Heart right ventricle (tissue), 16 donors: ENCODE measurements around the gene VPS37D. TPM values are rescaled to one million over a fixed set of nuclear protein-coding genes. Genes with fewer than 3 reads are reported as not detected.

Source experiments
- ATAC-seq, 8 donors: fragments of 200-7000 bp; cut with Tn5 transposase; one replicate each; pipeline ENCODE4 v1.9.1; 2020; ENCODE audit warnings: mild to moderate bottlenecking in 8 of 8, moderate library complexity in 8 of 8, moderate number of reproducible peaks in 1 of 8
- DNase-seq, 2 donors: peaks; one replicate each; pipeline ENCODE4 v3.0.0-alpha.2; 2020
- H3K27ac ChIP-seq, 10 donors: fragments of 200-600 bp; sonication (generic) in 2 of 10; one replicate each; pipeline versions ENCODE4 v1.5.0 to v1.8.0; 2020 to 2022; ENCODE audit warnings: mild to moderate bottlenecking in 3 of 10
- H3K27me3 ChIP-seq, 7 donors: fragments of 200-600 bp; one replicate each; pipeline ENCODE4 v1.8.0; 2021 to 2022; ENCODE audit warnings: mild to moderate bottlenecking in 2 of 7
- H3K36me3 ChIP-seq, 9 donors: fragments of 200-600 bp; sonication (generic) in 1 of 9; one replicate each; pipeline versions ENCODE4 v1.5.0 to v1.8.0; 2020 to 2022; ENCODE audit warnings: mild to moderate bottlenecking in 2 of 9
- H3K4me1 ChIP-seq, 9 donors: fragments of 200-600 bp; sonication (generic) in 1 of 9; one replicate each; pipeline versions ENCODE4 v1.5.0 to v1.8.0; 2020 to 2022; ENCODE audit warnings: mild to moderate bottlenecking in 4 of 9
- H3K4me3 ChIP-seq, 10 donors: fragments of 200-600 bp; sonication (generic) in 2 of 10; one replicate each; pipeline versions ENCODE4 v1.5.0 to v1.8.0; 2020 to 2022; ENCODE audit warnings: mild to moderate bottlenecking in 7 of 10, moderate library complexity in 2 of 10
- H3K9me3 ChIP-seq, 11 donors: fragments of 200-600 bp in 10 of 11; sonication (generic) in 2 of 11; one replicate each; pipeline versions ENCODE4 v1.5.0 to v1.8.0; 2013 to 2022; ENCODE audit warnings: mild to moderate bottlenecking in 2 of 11, control low read depth in 1 of 11, moderate library complexity in 1 of 11
- WGBS, 2 donors: extraction: QIAGEN DNeasy Blood & Tissue Kit; methylation state at CpG; one replicate each; pipeline ENCODE4 v1.1.7; 2013; ENCODE audit warnings: inconsistent platforms in 1 of 2; 5-methylcytosine and 5-hydroxymethylcytosine counted together
- intact Hi-C, 10 donors: fragments of 100-400 bp; cut with DNase I; formaldehyde crosslinking; loops; one replicate each; pipeline versions ENCODE4 v1.11.1 to v1.14.2; 2022
- polyA plus RNA-seq, 2 donors: library from polyadenylated mRNA; stranded (reverse); fragments of 200-250 nt; gene quantifications; one replicate each; pipeline ENCODE4 v1.2.3, GENCODE V29; 2013
- total RNA-seq, 10 donors: library from RNA; stranded (reverse); fragmentation: NEBNext Ultra II Directional in 3 of 10; extraction: Animal tissue kit (Norgen Biotek cat#: 25700) in 3 of 10; gene quantifications; one replicate each; pipeline versions ENCODE4 v1.2.1 to v1.2.4, GENCODE V29; 2021 to 2023
- TF ChIP-seq, protein P1 (sequence below), 9 donors: fragments of 200-600 bp; sonication (generic) in 2 of 9; IDR thresholded peaks; one replicate each; pipeline versions ENCODE4 v1.5.0 to v1.8.0; 2021 to 2022; ENCODE audit warnings: antibody characterized with exemption in 9 of 9, mild to moderate bottlenecking in 5 of 9, moderate library complexity in 1 of 9
- donor health status: Arrhythmogenic right ventricular cardiomyopathy.
- donor health status: ischemic (EF 13 %, LVEDD 7.1; RV severe dilation, severe dysfunction).
- donor health status: healthy with polysubstance abuse.
- donor health status: DM: no; HTN: yes; CAD: no.
- donor health status: DM: no; HTN: no; CAD: no.
- donor health status: ischemic (EF 25% LVEDD 6.9; RV normal size, moderate dysfunction).
- donor health status: ischemic (EF 25% LVEDD 5.7; RV mildly dilated, moderate dysfunction).
- donor health status: healthy.
- donor health status: DM: yes; HTN: yes; CAD: no.
- donor health status: Ischemic cardiomyopathy.
- donor health status: ischemic (EF 35%, LVEDD 5.7; RV mildly dilated, moderate dysfunction).
- donor health status: nonischemic (EF 11% LVEDD 7.7; RV severe dilation, severe dysfunction).
- donor health status: DM: yes; HTN: yes; CAD: no.
- donor health status: PGD.
- donor health status: ischemic (EF 29% LVEDD 5.4; RV normal size, mild dysfunction).
- donor health status: nonischemic (EF 23%, LVEDD 6.1; RV moderate dilation, normal function).

VPS37D gene
- total and polyA plus RNA-seq, 12 donors, result 1.1 to 3.6 (median 2.1) TPM

DNA sequence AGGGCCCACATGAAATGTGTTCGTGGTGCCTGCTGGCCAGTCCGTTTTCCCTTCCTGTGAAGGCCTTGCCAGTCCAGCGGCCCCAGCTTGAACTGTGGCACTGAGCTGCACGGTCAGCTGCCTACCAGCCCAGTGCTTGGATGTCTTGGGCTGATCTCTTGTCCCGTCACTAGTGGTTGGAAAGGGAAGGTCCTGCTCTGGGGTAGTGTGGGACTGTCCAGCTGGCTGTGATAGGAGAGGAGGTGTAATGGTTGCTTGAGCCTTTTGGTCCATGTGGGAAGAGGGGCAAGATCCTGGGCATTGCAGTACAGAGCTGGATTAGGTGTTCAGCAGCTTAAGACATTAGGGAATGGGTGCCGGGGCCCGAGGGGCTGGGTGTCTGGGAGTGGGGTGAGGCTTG is 30.8 kb downstream of the VPS37D start:
- H3K9me3 ChIP-seq, result no peaks in the 10 kb centered on the region
- DNase-seq, result no peak
- TF ChIP-seq, protein P1, sequence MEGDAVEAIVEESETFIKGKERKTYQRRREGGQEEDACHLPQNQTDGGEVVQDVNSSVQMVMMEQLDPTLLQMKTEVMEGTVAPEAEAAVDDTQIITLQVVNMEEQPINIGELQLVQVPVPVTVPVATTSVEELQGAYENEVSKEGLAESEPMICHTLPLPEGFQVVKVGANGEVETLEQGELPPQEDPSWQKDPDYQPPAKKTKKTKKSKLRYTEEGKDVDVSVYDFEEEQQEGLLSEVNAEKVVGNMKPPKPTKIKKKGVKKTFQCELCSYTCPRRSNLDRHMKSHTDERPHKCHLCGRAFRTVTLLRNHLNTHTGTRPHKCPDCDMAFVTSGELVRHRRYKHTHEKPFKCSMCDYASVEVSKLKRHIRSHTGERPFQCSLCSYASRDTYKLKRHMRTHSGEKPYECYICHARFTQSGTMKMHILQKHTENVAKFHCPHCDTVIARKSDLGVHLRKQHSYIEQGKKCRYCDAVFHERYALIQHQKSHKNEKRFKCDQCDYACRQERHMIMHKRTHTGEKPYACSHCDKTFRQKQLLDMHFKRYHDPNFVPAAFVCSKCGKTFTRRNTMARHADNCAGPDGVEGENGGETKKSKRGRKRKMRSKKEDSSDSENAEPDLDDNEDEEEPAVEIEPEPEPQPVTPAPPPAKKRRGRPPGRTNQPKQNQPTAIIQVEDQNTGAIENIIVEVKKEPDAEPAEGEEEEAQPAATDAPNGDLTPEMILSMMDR (IDR thresholded peaks at IDR 0.05), result no peak

DNA sequence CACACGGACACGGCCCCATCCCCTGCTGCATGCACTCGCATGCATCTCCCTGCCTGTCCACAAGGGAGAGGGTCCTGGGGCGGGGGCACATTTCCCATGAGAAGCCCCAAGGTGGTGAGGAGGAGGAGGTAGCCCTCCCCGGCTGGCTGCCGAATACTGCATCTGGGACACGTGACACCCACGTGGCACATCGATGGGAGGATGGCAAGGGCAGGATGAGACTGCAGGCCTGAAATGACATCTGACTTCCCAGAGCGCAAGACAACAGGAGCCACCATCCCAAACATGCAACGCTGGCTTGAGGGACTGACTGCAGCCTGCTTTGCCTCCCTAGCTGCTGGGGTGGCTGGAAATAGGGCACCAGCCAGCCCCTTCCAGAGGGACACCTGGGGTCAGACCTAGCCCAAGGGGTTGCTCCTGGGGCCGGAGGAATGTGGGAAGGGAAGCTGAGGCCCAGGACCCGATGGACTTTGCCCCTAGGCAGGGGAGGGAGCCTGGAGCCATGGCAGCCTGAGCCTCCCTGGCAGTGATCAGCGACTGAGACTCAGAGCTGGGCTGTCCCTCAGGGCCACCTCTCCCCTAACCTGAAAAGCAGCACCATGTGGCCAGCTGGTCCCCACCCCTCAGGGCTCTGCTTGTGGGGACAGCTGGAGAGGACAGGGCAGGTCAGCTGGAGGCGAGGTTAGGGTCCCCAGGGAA is 31.9 kb downstream of the VPS37D start:
- no peaks in the 10 kb centered on the region for H3K9me3 ChIP-seq
- TF ChIP-seq, protein P1 (IDR thresholded peaks at IDR 0.05), result no peak
- no peak for DNase-seq
- H3K4me3 ChIP-seq, result no peak overlapping the region
- H3K27me3 ChIP-seq, result no peaks in the 10 kb centered on the region
- no peak overlapping the region for H3K27ac ChIP-seq
- peaks cover 0 to 74% (median 36%) of the 10 kb centered on the region in 9 donors for H3K36me3 ChIP-seq
- 86 to 89% methylated on average over 15 of the region's 15 CpGs for WGBS, 2 donors
- H3K4me1 ChIP-seq, result peaks cover 0 to 6% (median 0%) of the 10 kb centered on the region in 9 donors
- ATAC-seq, result no peak
- intact Hi-C loops, result no loop called here

More for the DNA sequence above, 30.8 kb downstream of the VPS37D start:
- intact Hi-C loops, result no loop called here
- no peak for ATAC-seq
- Histone ChIP-seq H3K36me3 (peaks cover 0 to 85% (median 45%) of the 10 kb centered on the region in 9 donors), H3K4me3 (no peak overlapping the region), H3K27me3 (no peaks in the 10 kb centered on the region), H3K4me1 (no peaks in the 10 kb centered on the region), H3K27ac (no peak overlapping the region)
- 87 to 95% methylated on average over 7 of the region's 7 CpGs for WGBS, 2 donors

DNA sequence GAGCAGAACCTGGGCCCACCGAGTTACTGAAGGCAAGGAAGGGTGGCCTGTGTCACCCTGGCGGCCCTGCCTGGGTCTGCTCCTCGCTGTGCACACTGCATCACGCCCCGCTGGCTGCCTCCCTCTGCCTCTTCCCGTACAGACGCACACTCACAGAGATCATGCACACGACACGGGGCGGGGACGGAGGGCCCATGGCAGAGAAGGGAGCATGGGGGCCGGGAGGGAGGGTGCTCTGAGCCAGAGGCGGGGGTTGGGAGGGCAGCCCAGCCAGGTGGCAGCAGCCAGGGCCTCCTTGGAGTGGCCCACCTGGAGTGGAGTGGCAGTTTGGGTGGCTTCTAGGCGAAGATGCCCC is 32.4 kb downstream of the VPS37D start:
- DNase-seq, result no peak
- WGBS, 2 donors, result 84 to 89% methylated on average over 14 of the region's 14 CpGs

DNA sequence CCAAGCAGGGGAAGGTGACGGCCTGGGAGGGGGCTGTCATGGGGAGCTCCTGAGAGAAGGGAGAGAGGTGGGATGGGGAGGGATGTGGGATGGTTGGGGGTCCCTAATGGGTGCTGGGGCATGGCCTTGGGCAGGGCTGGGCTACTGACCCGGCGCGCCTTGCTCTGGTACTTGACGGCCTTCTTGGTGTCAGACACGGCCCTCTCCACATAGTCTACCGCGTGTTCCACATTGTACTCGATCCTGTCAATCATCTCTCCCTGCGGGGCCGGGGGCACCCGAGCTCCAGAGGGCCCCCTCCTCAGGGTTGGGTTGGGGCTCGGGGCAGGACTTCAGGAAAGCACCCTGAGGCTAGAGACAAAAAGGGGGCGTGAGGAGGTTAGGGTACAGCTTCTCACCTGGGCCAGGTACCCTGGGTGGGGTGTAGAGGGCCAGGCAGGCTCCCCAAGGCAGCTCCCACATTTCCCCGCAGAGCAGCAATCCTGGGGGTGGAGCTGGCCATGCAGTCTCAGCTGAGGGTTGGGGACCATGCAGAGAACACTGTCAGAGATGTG is 33.0 kb downstream of the VPS37D start:
- no peak for DNase-seq
- TF ChIP-seq, protein P1 (IDR thresholded peaks at IDR 0.05), result no peak
- Histone ChIP-seq H3K4me1 (peaks cover 0 to 6% (median 0%) of the 10 kb centered on the region in 9 donors), H3K4me3 (no peak overlapping the region), H3K27ac (no peak overlapping the region), H3K36me3 (peaks cover 0 to 62% (median 25%) of the 10 kb centered on the region in 9 donors), H3K27me3 (no peaks in the 10 kb centered on the region), H3K9me3 (no peaks in the 10 kb centered on the region)
- intact Hi-C loops, result no loop called here
- ATAC-seq, result no peak
- 85 to 89% methylated on average over 14 to 15 of the region's 15 CpGs for WGBS, 2 donors

More for the DNA sequence above, 32.4 kb downstream of the VPS37D start:
- intact Hi-C loops, result no loop called here
- ATAC-seq, result no peak
- TF ChIP-seq, protein P1 (IDR thresholded peaks at IDR 0.05), result no peak
- Histone ChIP-seq H3K27ac (no peak overlapping the region), H3K9me3 (no peaks in the 10 kb centered on the region), H3K36me3 (peaks cover 0 to 68% (median 31%) of the 10 kb centered on the region in 9 donors), H3K27me3 (no peaks in the 10 kb centered on the region), H3K4me1 (peaks cover 0 to 6% (median 0%) of the 10 kb centered on the region in 9 donors), H3K4me3 (no peak overlapping the region)
